GM12878 (cell line): ENCODE data around the gene RBMS3. TPM values are rescaled to one million over a fixed set of nuclear protein-coding genes. Genes with fewer than 3 reads are reported as not detected.

ENCODE experiments used
- ATAC-seq: fragments of 200-7000 bp; cut with Tn5 transposase; 3 replicates; pipeline ENCODE4 v1.9.1; 2020; ENCODE audit warnings: mild to moderate bottlenecking, moderate library complexity
- BruUV-seq: library from RNA; stranded (reverse); fragments of 400-500 nt; replicated peaks from 2 replicates; lab custom pipeline; 2021; lab: Mats Ljungman, UMichigan
- CTCF ChIA-PET: fragments of 300-600 bp; sonication (Branson Sonifier 250); formaldehyde crosslinking; extraction: SDS; loops from one replicate; lab custom pipeline; 2021; ENCODE audit warnings: inconsistent platforms; lab: Yijun Ruan, JAX
- POLR2A ChIA-PET: fragments of 350-600 bp; formaldehyde crosslinking; extraction: SDS; loops from one replicate; lab custom pipeline; 2021; ENCODE audit warnings: inconsistent platforms; lab: Charles Lee
- RAD21 ChIA-PET: fragments of 300-600 bp; sonication (Branson Sonifier 250); formaldehyde crosslinking; loops from one replicate; lab custom pipeline; 2023; ENCODE audit warnings: antibody characterized with exemption; ENCODE audit not compliant: unreplicated experiment; lab: Charles Lee
- SMC1A ChIA-PET: fragments of 300-600 bp; sonication (Branson Sonifier 250); formaldehyde crosslinking; loops from one replicate; lab custom pipeline; 2023; ENCODE audit not compliant: unreplicated experiment, uncharacterized antibody; lab: Charles Lee
- DNase-seq: peaks from one replicate; pipeline ENCODE4 v3.0.0-alpha.2; 2011; ENCODE audit warnings: low read depth, low spot score
- FAIRE-seq: peaks from 3 replicates; lab custom pipeline; 2011; peaks lifted over from hg19 to GRCh38; lab: Jason Lieb, UNC
- H2AFZ ChIP-seq: 2 replicates; pipeline ENCODE4 v1.6.0; 2011; ENCODE audit warnings: low read depth, low read length, control low read depth; ENCODE audit not compliant: control insufficient read depth
- H3K27ac ChIP-seq: 2 replicates; pipeline ENCODE4 v1.5.1; 2011; ENCODE audit warnings: control low read depth; ENCODE audit not compliant: control insufficient read depth, insufficient read depth
- H3K27me3 ChIP-seq, 2 experiments: replicated peaks in 1 of 2; 2 replicates each; pipeline versions ENCODE4 v1.6.0 to v1.6.1; 2011; ENCODE audit warnings: low read length in 1 of 2; ENCODE audit not compliant: control insufficient read depth in 2 of 2, insufficient read depth in 2 of 2
- H3K36me3 ChIP-seq, 2 experiments: 2 replicates each; pipeline ENCODE4 v1.5.1; 2011; ENCODE audit warnings: low read length in 1 of 2; ENCODE audit not compliant: control insufficient read depth in 2 of 2, insufficient read depth in 2 of 2
- H3K4me1 ChIP-seq: 2 replicates; pipeline ENCODE4 v1.6.1; 2011; ENCODE audit warnings: mild to moderate bottlenecking, low read length, moderate library complexity, mixed read lengths; ENCODE audit not compliant: control insufficient read depth, insufficient read depth
- H3K4me2 ChIP-seq: 2 replicates; pipeline ENCODE4 v1.6.0; 2011; ENCODE audit warnings: control low read depth; ENCODE audit not compliant: control insufficient read depth, insufficient read depth
- H3K4me3 ChIP-seq: fragments of 200-600 bp; sonication (generic); 2 replicates; pipeline ENCODE4 v1.5.1; 2016
- H3K79me2 ChIP-seq: 2 replicates; pipeline ENCODE4 v1.6.0; 2011; ENCODE audit warnings: low read length; ENCODE audit not compliant: control insufficient read depth, insufficient read depth
- H3K9ac ChIP-seq: 2 replicates; pipeline ENCODE4 v1.8.0; 2011; ENCODE audit warnings: low read length, control low read depth, mixed read lengths; ENCODE audit not compliant: control insufficient read depth, insufficient read depth
- H3K9me3 ChIP-seq: replicated peaks from 3 replicates; pipeline ENCODE4 v1.5.1; 2011; ENCODE audit warnings: mild to moderate bottlenecking, low read length; ENCODE audit not compliant: control insufficient read depth, insufficient read depth
- H4K20me1 ChIP-seq: 2 replicates; pipeline ENCODE4 v1.6.0; 2011; ENCODE audit not compliant: control insufficient read depth, insufficient read depth
- LARP7 ChIP-seq: fragments of 450-650 bp; IDR thresholded peaks from 2 replicates; pipeline ENCODE4 v1.6.1; 2017; ENCODE audit warnings: mild to moderate bottlenecking
- MTA2 ChIP-seq: fragments of 450-650 bp; IDR thresholded peaks from 2 replicates; pipeline ENCODE4 v1.6.1; 2016; ENCODE audit warnings: low read depth, mild to moderate bottlenecking, moderate library complexity
- WGBS: methylation state at CpG from one replicate; pipeline ENCODE4 v1.1.6; 2016; ENCODE audit warnings: low lambda C conversion rate; ENCODE audit not compliant: insufficient replicate concordance, insufficient coverage; ENCODE audit errors: missing lambda C conversion rate; 5-methylcytosine and 5-hydroxymethylcytosine counted together
- in situ Hi-C: fragments of 300-500 bp; cut with MboI; formaldehyde crosslinking; loops from 9 replicates; pipeline ENCODE4 v1.14.3; 2018; ENCODE audit warnings: mixed read lengths
- intact Hi-C: fragments of 100-400 bp; cut with micrococcal nuclease; formaldehyde crosslinking; loops from one replicate; pipeline ENCODE4 v1.14.2; 2022; ENCODE audit not compliant: unreplicated experiment
- polyA plus RNA-seq, 11 experiments: library from polyadenylated mRNA; depleted of rRNA in 4 of 11; unstranded in 6 of 11; stranded (reverse) in 5 of 11; fragments of >200 nt; fragmentation: Nextera tagmentation in 4 of 11; fragmentation: Illumina TruSeq in 1 of 11; extraction: Ambion mirVana in 4 of 11; extraction: Trizol in 1 of 11; gene quantifications; 1 replicate in 1 of 11; 2 replicates in 10 of 11; pipeline versions ENCODE4 v1.2.1 to v1.2.3, GENCODE V29; 2011 to 2016; ENCODE audit warnings: inconsistent platforms in 2 of 11, missing spikeins in 2 of 11, low read depth in 1 of 11
- total RNA-seq, 4 experiments: library from RNA; depleted of rRNA in 3 of 4; stranded (reverse); fragments of >200 nt in 3 of 4; fragmentation: Illumina TruSeq in 1 of 4; extraction: Trizol in 1 of 4; gene quantifications; 2 replicates each; pipeline versions ENCODE4 v1.2.1 to v1.2.3, GENCODE V29; 2013 to 2021
- TF ChIP-seq, protein P1 (sequence below): fragments of 450-650 bp; IDR thresholded peaks from 2 replicates; pipeline ENCODE4 v1.6.1; 2018; ENCODE audit warnings: borderline replicate concordance, mild to moderate bottlenecking; ENCODE audit not compliant: partially characterized antibody

Gene RBMS3
- total and polyA plus RNA-seq, 10 of the 15 experiments (the other 5 are each of a cell fraction or from before 2014, with no cell fraction given), result 0.79 to 4.7 (median 3.1) TPM

GRCh38 chr3:29293421-29293820 lies 12.6 kb downstream of the RBMS3 start (continued):
- TF ChIP-seq, protein P1, sequence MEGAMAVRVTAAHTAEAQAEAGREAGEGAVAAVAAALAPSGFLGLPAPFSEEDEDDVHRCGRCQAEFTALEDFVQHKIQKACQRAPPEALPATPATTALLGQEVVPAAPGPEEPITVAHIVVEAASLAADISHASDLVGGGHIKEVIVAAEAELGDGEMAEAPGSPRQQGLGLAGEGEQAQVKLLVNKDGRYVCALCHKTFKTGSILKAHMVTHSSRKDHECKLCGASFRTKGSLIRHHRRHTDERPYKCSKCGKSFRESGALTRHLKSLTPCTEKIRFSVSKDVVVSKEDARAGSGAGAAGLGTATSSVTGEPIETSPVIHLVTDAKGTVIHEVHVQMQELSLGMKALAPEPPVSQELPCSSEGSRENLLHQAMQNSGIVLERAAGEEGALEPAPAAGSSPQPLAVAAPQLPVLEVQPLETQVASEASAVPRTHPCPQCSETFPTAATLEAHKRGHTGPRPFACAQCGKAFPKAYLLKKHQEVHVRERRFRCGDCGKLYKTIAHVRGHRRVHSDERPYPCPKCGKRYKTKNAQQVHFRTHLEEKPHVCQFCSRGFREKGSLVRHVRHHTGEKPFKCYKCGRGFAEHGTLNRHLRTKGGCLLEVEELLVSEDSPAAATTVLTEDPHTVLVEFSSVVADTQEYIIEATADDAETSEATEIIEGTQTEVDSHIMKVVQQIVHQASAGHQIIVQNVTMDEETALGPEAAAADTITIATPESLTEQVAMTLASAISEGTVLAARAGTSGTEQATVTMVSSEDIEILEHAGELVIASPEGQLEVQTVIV, result no peak
- no peak for TF ChIP-seq MTA2
- TF ChIP-seq, all 136 proteins: peak for 0

GRCh38 chr3:29297998-29298397 lies 17.1 kb downstream of the RBMS3 start:
- Histone ChIP-seq H4K20me1 (no peaks in the 10 kb centered on the region), H3K27me3 (no peaks in the 10 kb centered on the region), H2AFZ (no peak overlapping the region), H3K4me2 (no peak overlapping the region), H3K79me2 (no peaks in the 10 kb centered on the region), H3K9me3 (peaks cover 1% of the 10 kb centered on the region; the same call in 2 of the 3 replicates), H3K9ac (no peak overlapping the region), H3K36me3 (no peaks in the 10 kb centered on the region), H3K27ac (no peak overlapping the region), H3K4me3 (no peak overlapping the region), H3K4me1 (no peaks in the 10 kb centered on the region)
- SMC1A ChIA-PET, result interaction anchor here (0.7 to 15.7 kb wide), 13 partner anchors 9 to 93 kb away, joined by 3 to 307 read pairs (median 4); no protein-coding TSS in a partner anchor
- FAIRE-seq (no peak), DNase-seq (no peak), ATAC-seq (peak; percentile 64)
- intact Hi-C loops (no loop called here), in situ Hi-C loops (no loop called here)
- RAD21 ChIA-PET, result interaction anchor here (0.7 to 1.7 kb wide), 8 partner anchors 9 to 35 kb away, joined by 3 to 6 read pairs (median 4); no protein-coding TSS in a partner anchor
- no peak for TF ChIP-seq LARP7
- POLR2A ChIA-PET, result interaction anchor here (0.7 to 3.4 kb wide), 12 partner anchors 8 to 46 kb away, joined by 3 to 10 read pairs (median 3); no protein-coding TSS in a partner anchor
- no TSS peak for BruUV-seq
- WGBS, result 0% methylated on average over 1 of the region's 1 CpG
- CTCF ChIA-PET, result interaction anchor here (0.7 to 1.7 kb wide), 9 partner anchors 8 to 175 kb away, joined by 3 to 9 read pairs (median 4); no protein-coding TSS in a partner anchor
